Putamen (tissue), 1 donor: ENCODE results near the gene TEDC2.

Source experiments
- DNase-seq: peaks from one replicate; pipeline ENCODE4 v3.0.0-alpha.2; 2016; ENCODE audit warnings: low spot score

Gene TEDC2

DNA sequence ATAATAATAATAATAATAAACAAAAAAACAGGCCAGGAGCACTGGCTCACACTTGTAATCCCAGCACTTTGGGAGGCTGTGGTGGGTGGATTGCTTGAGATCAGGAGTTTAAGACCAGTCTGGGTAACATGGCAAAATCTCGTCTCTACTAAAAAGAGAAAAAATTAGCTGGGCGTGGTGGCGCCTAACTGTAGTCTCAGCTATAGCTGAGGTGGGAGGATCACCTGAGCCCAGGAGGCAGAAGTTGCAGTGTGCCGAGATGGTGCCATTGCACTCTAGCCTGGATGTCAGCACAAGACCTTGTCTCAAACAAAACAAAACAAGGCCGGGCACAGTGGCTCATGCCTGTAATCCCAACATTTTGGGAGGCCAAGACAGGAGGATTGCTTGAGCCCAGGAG lies 35.1 kb downstream of the TEDC2 start:
- no peak for DNase-seq

DNA sequence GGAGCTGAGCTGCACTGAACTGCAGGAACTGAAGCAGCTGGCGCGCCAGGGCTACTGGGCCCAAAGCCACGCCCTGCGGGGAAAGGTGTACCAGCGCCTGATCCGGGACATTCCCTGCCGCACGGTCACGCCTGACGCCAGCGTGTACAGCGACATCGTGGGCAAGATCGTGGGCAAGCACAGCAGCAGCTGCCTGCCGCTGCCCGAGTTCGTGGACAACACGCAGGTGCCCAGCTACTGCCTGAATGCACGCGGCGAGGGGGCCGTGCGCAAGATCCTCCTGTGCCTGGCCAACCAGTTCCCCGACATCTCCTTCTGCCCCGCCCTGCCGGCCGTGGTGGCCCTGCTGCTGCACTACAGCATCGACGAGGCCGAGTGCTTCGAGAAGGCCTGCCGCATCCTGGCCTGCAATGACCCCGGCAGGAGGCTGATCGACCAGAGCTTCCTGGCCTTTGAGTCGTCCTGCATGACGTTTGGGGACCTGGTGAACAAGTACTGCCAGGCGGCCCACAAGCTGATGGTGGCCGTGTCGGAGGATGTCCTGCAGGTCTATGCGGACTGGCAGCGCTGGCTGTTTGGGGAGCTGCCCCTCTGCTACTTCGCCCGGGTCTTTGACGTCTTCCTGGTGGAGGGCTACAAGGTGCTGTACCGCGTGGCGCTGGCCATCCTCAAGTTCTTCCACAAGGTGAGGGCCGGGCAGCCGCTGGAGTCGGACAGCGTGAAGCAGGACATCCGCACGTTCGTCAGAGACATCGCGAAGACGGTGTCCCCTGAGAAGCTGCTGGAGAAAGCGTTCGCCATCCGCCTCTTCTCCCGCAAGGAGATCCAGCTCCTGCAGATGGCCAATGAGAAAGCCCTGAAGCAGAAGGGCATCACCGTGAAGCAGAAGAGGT lies 36.6 kb downstream of the TEDC2 start:
- DNase-seq, result no peak

DNA sequence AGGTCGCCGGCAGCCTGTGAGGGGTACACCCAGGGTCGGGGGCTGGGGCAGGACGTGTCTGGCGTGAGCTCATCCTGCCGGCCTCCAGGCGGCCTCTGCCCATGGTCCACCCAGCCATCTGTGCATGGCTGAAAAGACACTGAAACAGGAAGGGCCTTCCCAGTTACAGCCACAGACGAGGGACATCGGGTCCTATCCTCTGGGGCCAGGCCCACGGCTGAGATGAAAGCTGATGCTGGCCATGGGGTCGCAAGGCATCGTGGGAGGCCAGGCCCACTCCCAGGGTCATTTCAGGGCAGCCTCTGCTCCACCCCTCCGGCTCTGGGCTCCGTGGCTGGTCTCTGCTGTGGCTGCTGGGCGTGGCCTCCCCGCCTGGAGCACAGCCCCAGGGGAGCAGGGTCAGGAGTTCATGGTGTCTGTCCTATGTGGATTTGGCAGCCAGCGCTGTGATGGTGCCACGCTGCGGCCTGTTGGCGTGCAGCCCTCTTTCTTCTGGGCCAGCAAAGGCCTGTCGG lies 37.3 kb downstream of the TEDC2 start:
- DNase-seq, result no peak

DNA sequence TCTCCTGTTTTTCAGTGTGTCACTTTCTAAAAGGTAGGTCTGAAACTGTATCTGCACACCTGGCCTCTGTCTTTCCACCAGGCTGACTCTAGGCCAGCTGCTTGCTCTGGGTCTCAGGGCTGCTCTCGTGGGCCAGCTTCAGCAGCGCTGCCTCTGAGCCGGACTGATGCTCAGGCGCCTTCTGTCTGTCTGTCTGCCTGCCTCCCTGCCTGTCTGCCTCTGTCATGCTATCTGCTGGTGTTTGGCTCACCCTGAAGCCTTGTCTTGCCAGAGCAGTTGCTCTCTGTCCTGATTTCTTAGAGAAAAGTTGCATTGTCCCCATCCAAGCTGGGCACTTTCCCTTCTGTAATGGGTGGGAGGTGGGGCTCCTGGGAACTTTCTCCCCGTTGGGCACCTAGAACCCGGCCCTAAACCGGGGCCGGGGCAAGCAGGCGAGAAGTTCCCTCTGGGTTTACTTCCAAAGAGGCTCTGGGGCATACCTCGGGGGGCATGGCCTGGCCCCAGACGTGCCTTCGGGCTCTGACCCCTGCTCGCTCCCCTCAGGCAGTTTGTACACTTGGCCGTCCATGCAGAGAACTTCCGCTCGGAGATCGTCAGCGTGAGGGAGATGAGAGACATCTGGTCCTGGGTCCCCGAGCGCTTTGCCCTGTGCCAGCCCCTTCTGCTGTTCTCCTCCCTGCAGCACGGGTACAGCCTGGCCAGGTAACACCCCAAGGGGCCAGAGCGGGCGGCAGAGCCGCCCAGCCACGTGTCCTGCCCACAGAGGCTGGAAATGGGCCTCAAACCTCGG lies 38.0 kb downstream of the TEDC2 start:
- no peak for DNase-seq

DNA sequence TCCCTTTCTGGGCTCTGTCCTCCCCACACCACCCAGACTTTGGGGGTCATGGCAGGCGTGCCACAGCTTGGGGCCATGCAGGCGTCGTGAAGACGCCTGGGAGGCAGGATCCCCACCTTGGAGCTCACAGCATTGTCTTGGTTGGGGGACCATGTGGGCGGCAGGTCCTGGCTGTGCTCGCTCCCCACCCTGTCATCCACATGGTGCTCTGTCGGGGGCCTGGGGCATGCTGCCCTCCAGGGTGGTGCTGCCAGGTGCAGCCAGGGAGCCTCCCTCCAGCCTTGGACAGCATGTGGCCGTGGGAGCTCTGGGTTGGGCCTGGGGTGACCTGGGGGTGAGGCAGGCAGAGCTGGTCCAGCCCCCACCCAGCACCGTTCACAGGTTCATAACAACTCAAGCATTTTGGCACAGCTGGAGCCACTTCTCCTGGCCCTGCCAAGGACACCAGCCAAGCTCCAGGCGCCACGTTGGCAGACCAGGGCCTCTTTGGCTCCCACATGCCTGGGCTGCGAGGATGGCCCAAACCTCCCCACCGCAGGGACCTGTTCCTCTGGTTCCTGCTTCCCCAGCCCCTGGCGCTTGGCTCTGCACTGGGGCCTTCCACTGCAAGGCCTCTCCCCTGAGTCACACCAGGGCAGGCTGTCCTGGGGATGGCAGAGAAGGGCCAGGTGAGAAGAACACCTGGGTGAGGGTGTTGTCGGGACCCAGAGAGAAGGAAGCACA lies 38.8 kb downstream of the TEDC2 start:
- no peak for DNase-seq

DNA sequence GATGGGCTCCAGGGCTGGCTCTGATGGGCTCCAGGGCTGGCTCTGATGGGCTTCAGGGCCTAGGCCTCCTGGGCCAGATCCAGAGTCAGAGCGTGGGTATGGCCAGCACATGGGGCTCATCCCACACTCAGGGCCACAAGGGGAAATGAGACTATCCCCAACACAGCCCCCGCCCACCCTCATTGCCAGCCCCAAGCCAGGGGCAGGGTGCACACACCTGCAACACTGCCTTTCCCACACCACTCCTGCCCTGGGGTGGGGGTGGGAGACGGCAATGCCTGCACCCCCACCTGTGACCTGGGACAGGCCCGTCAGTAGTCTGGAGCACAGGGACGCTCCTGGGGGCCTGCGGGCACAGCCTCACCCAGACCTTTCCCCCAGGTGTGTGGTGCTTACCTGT lies 39.5 kb downstream of the TEDC2 start:
- no peak for DNase-seq

DNA sequence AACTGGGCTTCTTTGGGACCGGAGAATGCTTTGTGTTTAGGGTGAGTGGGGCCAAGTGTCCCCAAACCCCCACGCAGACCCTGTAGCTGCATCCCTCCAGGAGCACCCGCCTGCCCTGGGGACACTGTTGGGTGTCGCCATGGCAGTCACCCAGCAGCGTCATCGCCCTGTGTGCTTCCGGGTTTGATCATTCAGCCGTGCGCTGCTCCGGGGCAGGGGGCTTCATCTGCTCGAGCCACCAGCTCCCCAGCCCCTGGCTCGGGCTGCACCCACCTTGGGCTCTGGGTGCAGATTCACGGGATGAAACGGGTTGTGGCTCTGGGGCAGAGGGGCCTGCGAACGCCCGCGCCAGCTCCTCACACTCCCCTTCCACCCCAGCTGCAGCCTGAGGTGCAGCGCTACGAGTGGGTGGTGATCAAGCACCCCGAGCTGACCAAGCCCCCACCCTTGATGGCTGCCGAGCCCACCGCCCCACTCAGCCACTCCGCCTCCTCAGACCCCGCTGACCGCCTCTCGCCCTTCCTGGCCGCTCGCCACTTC lies 40.1 kb downstream of the TEDC2 start:
- no peak for DNase-seq

DNA sequence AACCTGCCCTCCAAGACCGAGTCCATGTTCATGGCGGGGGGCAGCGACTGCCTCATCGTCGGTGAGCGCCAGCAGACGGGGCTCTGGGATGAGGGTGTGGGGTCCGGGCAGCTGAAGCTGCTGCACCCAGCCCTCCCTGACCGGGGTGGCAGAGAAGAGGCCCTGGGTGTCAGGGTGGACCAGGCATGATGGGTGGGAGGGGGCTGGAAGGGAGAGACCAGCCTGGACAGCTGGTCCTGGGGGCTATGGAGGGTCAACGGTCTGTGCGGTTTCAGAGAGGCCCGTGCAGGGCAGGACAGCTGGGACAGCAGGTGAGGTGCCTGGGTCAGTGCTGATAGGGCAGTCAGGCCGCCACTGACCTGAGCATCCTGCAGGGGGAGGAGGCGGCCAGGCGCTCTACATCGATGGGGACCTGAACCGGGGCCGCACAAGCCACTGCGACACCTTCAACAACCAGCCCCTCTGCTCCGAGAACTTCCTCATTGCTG lies 40.6 kb downstream of the TEDC2 start:
- DNase-seq, result no peak

DNA sequence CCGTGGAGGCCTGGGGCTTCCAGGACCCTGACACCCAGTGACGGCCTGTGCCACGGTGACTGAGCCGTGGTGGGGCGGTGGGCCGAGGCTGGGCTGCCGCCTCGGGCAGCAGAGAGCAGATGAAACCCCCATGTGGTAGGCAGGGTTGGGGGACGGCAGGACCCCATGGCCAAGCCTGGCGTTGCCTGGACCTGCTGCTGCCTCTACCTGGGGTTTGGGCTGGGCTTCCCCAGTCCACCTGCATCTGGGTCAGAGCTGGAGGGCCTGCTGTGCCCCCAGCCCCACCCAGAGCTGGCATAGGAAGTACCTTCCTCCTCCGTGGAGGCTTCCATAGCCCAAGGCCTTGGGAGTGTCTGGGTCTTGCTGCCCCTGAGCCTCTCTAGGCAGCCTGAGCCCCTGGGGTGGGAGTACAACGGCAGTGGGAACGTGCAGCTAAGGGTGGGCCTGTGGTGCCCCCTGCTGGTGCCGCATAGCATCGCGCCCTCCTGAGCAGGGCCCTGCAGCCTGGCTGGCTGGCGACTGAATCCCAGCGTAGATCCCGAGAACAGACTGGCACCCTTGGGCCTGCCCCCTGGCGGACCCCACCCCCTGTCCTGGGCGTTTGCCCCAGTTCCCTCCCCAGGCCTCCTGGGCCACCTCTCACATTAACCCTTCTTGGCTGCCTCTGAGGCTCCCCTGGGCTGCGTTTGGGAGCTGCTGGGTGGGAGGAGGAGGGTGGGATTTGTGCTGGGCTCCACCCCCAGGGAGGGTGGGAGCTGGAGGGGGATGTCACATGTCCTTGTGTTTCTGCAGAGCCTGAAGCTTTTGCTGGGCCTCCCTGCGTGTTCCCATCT lies 41.2 kb downstream of the TEDC2 start:
- DNase-seq, result peak; percentile 91

DNA sequence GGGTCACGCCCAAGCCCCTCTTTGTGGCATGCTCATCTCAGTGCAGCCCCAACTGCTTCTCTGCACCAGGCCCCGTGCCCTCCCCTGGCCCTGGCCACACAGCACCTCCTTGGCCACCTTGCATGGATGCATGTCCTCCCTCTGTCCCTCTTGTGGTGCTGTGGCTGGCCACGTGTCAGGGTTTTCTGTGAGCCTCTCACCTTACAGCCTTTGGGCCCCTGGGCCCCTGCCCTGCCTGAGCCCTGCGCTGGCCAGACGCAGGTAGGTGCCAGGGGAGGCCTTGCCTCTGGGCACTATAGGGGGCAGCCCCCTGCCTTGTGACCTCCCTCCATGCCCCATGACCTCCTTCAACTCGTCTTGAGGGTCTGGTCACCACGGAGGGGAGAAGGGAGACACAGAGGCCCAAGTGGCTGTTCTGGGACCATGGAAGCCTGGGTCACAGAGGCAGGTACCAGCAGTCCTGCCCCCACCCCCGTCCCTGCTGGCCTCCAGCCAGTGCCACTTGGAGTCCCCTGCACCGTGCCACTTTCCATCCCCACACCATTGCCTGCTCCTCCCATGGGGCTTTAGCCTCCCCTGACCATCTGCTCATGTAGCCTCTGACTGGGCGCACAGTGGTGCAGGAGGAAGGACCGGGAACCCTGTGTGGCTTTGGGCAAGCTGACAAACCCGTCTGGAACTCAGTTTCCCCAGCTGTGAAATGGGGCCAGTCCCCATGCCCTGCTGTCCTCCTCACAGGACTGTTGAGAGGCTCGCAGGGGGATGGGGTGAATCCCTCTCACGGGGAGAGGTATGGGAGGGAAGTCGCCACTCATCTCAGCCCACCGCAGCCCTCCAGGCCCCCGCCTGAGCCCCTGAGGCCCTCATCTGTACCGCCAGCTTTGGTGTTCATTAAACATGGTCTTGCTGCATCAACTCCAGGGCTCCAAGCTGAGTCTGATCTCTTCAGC lies 42.3 kb downstream of the TEDC2 start:
- DNase-seq, result no peak

DNA sequence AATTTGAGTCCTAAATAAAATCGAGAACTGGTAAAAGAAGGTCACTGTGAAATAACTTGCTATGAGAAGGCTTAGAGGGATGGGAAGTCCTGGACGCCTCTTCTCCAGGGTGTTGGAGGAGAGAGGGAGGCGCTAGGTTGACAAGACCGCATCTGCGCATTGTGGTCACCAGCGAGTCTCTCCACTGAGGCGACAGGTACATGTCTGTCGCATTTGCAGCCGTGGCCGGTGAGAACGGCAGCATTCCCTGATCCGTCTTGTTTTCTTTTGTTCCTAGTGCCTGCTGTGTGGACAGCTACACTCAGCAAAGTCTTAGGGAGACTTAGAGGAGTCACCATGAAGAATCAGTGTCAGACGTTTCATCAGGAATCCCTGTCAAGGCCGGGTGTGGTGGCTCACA lies 45.8 kb downstream of the TEDC2 start:
- no peak for DNase-seq

DNA sequence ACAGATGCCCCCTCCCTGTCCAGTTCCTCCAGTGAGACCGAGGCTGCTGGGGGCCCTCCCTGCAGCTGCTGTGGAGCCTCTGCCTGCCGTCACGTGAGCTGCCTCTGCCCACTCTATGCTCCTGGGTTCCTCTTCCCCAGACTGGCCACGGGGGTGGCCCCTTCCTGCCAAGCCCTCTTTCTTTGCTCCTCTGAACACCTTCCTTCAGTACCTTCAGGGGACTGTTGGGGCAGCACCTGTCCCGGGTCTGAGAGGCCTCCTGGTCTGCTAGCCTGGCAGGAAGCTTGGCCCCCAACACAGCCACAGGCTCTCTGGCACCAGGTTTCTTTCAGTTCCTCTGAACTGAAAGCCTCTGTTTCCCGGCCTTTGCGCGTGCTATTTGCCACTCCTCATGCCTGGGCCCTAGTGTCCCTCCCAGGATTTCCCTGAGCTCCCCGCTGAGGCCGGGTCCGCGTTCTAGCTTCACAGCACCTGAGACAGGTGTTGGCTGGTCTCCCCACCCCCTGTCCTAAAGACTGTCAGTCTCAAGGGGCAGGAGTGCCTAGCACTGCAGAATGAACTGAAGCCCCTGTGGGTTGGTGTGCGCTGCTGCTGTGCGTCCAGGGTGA lies 47.2 kb downstream of the TEDC2 start:
- no peak for DNase-seq

DNA sequence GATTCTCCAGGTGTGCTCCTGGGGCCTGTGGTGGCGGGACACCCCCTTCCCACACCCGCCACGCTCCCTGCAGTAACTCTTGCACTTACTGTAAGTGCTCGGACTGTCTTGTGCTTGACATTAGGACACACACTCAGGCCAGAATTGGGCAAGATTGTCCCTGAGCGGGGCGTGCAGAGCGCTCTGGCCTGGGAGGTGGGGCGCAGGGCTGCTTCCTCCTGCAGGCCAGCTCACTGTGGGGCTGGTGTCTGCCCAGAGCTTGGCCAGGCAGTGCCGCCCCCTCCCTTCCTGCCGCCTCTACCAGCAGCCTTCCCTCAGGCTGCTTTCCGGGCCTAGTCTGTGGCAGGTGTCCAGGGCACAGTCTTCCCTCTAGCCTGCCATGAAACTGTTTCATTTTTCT lies 47.8 kb downstream of the TEDC2 start:
- no peak for DNase-seq

DNA sequence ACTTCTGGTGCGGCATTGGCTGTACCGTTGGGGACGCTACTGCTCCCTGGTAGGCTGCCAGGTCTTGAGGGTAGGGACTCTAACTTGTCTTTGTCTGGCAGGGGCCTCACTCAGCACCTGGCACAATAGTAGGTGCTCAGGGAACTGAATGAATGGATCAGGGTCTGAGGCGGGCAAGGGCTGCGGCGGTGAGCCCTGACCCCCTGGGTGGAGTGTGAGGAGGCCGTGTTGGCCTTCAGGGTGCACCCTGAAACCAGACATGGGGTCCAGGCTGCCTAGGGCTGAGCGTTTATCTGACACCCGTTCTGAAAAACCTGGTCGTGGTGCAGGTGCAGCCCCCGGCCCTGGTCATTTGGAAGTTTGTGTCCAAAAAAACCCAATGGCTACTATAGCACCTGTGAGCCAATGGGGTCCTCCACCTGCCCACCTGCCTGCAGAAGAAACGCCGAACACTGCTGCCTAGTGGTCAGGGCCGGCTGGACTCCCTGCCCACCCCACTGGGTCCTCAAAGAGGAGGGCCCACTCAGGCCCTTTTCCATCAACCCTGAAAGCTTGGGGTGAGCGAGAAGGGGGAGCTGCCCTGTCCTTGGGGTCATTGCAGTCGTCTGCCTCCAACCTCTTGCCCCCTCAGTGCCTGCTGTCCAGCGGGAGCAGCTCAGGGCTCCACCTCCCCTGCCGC lies 49.0 kb downstream of the TEDC2 start:
- DNase-seq, result no peak

DNA sequence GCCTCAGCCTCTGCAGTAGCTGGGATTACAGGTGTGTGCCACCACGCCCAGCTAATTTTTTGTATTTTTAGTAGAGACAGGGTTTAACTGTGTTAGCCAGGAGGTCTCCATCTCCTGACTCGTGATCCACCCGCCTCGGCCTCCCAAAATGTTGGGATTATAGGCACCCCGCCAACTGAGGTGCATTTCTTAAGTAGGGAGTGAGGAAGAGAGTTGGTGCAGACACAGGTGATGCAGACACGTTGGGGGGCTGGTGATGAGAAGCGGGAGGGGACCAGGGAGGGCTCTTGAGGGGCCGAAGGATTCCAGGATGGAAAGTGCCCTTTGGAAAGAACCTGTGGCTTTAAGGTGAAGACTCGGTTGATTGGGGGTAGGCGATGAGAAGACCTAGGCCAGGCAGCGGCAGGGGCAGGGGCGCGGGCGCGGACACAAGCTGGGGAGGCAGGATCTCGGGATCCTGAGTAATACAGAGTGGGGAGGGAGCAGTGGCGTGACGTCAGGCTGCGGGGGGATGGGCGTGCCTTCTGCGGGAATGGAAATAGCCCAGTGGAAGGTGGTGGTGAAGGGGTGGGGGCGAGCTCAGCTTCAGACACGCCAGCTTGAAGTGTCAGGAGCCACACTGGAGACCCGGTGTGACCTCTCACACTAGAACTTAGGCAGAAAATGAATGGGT lies 51.4 kb downstream of the TEDC2 start:
- DNase-seq, result no peak

DNA sequence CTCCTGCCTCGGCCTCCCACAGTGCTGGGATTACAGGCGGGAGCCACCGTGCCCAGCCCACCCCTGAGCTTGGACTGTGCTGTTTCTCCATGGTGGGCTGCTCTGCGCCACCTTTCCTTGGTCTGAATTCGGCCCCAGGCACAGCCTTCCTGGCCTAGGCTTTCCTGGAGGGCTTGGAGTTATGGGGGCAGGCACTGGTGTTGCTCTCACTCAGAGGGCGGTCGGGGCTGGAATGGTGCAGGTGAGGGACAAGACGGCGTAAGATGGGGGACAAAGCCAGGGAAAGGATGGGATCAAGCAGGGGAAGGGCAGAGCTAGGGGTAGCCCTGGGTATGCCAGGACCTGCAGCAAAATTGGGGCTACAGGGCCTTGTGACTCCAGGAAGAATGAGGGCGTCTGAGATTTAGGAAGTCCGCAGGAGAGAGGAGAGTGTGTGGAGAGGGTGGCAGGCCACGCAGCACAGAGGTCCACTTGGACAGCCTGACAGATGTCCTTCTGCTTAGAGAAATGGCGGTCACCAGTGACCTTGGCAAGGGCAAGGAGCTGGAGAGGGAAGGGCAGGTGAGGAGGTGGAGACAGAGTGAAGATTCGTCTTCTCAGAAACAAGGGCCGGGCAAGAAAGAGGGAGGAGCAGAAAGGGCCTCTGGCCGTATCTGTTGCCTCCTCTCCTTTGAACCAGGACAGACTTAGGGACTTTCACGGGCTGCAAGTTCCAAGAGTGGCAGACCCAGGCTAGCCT lies 52.3 kb downstream of the TEDC2 start:
- no peak for DNase-seq

DNA sequence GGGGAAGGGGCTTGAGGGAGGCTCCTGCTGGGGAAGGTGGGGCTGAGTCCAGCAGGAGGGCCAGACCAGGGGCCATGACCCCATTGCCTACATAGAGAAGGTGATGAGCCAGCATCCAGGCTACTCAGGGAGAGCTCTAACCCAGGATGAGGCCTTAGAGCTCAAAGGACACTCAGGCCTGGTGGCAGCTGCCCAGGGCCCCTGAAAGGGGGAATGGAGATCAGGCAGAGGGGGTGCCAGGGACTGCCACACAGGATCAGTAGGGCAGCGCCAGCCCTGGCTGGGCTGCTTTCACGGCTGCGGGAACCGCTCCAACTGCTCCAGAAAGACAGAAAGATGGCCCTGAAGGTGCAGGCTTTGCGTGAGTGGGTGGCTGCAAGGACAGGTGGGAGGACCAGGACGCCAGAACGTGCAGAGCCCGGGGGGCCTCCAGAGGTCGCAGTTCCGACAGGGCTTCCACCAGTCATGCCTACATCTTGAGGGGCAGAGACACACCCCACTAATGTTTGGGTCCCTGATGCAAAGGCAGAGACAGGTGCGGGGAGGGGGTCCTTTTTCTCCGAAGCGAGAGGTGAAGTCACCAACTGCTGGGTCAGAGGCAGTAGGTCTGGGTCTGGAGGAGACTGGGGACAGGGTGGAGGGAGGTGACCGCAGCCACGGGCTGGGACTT lies 53.0 kb downstream of the TEDC2 start:
- DNase-seq, result no peak
